ENCODE data around the gene C1QC. TPM values are rescaled to one million over a fixed set of nuclear protein-coding genes. Genes with fewer than 3 reads are reported as not detected.
"Not testable (repeated sequence)": the region's sequence is repeated elsewhere in the genome, so short reads cannot be mapped to it uniquely, and the experiment has no call there.

C1QC gene
- polyA plus RNA-seq, 1 experiment, result not detected

DNA sequence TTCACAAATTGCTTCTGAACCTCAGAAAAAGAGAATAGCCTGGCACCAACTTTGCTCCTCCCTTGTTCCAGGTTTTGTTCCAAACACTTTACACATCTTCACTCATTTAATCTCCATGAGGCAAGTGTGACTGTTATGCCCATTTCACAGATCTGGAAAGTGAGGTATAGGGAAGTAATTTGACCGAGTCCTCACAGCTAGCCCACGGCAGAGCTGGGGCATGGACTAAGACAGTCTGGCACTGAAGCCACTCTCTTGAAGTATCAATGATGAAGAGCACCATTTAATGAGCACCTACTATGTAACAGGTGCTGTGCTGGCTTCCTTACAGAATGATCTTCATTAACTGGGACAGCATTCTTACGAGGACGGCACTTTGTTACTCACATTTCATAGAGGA is 28.6 kb downstream of the C1QC start:
- H3K36me3 ChIP-seq (ENCODE audit: control insufficient read depth, insufficient read depth, low read length), result no peaks in the 10 kb centered on the region
- no peak overlapping the region for H3K4me3 ChIP-seq (ENCODE audit: low read depth, low read length)
- TF ChIP-seq, protein P1, sequence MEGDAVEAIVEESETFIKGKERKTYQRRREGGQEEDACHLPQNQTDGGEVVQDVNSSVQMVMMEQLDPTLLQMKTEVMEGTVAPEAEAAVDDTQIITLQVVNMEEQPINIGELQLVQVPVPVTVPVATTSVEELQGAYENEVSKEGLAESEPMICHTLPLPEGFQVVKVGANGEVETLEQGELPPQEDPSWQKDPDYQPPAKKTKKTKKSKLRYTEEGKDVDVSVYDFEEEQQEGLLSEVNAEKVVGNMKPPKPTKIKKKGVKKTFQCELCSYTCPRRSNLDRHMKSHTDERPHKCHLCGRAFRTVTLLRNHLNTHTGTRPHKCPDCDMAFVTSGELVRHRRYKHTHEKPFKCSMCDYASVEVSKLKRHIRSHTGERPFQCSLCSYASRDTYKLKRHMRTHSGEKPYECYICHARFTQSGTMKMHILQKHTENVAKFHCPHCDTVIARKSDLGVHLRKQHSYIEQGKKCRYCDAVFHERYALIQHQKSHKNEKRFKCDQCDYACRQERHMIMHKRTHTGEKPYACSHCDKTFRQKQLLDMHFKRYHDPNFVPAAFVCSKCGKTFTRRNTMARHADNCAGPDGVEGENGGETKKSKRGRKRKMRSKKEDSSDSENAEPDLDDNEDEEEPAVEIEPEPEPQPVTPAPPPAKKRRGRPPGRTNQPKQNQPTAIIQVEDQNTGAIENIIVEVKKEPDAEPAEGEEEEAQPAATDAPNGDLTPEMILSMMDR (IDR thresholded peaks at IDR 0.05; ENCODE audit: insufficient read depth, low read depth, low read length), result no peak
- H3K27me3 ChIP-seq (ENCODE audit: control insufficient read depth, insufficient read depth, low read length), result peaks cover 34% of the 10 kb centered on the region
- no peak for DNase-seq (ENCODE audit: low read depth)
- ChIA-PET POLR2A (no interaction called here), CTCF (interaction anchor here (0.6 to 8.1 kb wide), 7 partner anchors 9 to 307 kb away, joined by 4 to 121 read pairs (median 21); no protein-coding TSS in a partner anchor)

DNA sequence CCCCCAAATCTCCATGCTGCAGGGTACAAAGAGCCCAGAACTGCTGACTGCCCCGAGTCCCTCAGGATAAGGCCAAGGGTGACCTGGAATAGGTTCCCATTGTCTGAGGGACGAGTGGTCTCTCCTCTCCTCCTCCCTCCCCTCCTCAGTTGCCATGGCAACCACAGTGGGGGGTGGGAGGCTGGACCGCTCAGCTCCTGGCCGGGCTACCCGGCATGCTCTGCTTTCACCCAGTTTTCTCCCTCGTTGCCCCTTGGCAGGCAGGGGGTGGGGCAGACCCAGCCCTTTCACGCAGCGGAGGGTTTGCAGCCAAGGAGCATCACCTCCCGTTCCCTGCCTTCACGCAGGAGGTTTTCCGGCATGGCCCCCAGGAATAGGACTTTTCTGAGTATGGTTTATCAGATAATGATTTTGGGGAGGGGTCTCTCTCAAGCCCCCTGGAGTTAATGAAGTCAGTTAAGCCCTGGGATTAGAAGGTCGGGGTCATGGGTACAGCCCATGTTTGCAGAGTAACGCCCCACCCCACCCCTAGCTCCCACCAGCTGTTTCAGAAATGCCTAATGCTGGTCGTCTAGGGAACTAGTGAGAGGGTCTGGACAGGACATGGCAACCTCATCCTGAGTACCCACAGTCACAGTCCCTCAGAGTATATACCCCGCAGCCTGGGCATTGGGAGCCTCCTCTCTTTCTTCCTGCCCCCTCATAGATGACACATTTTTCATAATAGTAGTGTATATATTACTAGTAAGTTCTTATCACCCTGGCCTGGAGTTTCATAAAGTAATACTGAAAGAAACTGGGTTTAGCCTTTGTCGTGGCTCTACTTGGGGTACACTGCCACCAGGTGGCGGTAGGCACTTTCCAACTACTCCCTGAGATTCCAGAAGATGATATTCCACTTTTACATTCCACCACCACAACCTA is 30.3 kb downstream of the C1QC start:
- TF ChIP-seq, protein P1 (IDR thresholded peaks at IDR 0.05; ENCODE audit: insufficient read depth, low read depth, low read length), result peak; percentile 79
- DNase-seq (ENCODE audit: low read depth), result no peak
- ChIA-PET CTCF (interaction anchor here (0.8 to 8.1 kb wide), 23 partner anchors 8 to 510 kb away, joined by 3 to 121 read pairs (median 4); no protein-coding TSS in a partner anchor), POLR2A (no interaction called here)
- H3K36me3 ChIP-seq (ENCODE audit: control insufficient read depth, insufficient read depth, low read length), result no peaks in the 10 kb centered on the region
- peaks cover 28% of the 10 kb centered on the region for H3K27me3 ChIP-seq (ENCODE audit: control insufficient read depth, insufficient read depth, low read length)
- H3K4me3 ChIP-seq (ENCODE audit: low read depth, low read length), result no peak overlapping the region

- ChIA-PET POLR2A (no interaction called here), CTCF (interaction anchor here (0.8 to 8.1 kb wide), 22 partner anchors 9 to 509 kb away, joined by 3 to 121 read pairs (median 4); partner anchors contain the start of gene C1QB)
- no peak overlapping the region for H3K4me3 ChIP-seq (ENCODE audit: low read depth, low read length)
These were observed 30.9 kb downstream of the C1QC start for GRCh38 chr1:22674410-22674749.

DNA sequence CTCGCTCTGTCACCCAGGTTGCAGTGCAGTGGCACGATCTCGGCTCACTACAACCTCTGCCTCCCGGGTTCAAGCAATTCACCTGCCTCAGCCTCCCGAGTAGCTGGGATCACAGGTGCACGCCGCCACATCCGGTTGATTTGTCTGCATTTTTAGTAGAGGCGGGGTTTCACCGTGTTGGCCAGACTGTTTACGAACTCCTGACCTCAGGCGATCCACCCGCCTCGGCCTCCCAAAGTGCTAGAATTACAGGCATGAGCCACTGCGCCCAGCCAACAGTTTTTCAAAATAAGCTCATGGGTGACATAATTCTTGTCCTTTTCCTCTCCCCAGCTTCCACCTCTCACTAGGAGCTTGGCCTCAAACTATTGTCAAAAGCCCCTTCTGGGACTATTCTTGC is 32.7 kb downstream of the C1QC start:
- H3K4me3 ChIP-seq (ENCODE audit: low read depth, low read length); POLR2A ChIA-PET; H3K36me3 ChIP-seq (ENCODE audit: control insufficient read depth, insufficient read depth, low read length); DNase-seq (ENCODE audit: low read depth): not testable (repeated sequence)
- H3K27me3 ChIP-seq (ENCODE audit: control insufficient read depth, insufficient read depth, low read length), result peaks cover 22% of the 10 kb centered on the region
- CTCF ChIA-PET, result interaction anchor here (0.6 to 8.1 kb wide), 8 partner anchors 13 to 288 kb away, joined by 3 to 121 read pairs (median 5); no protein-coding TSS in a partner anchor

More at GRCh38 chr1:22674410-22674749, 30.9 kb downstream of the C1QC start:
- no peak for DNase-seq (ENCODE audit: low read depth)
- Histone ChIP-seq H3K27me3 (ENCODE audit: control insufficient read depth, insufficient read depth, low read length) (peaks cover 28% of the 10 kb centered on the region), H3K36me3 (ENCODE audit: control insufficient read depth, insufficient read depth, low read length) (no peaks in the 10 kb centered on the region)
- TF ChIP-seq, protein P1 (IDR thresholded peaks at IDR 0.05; ENCODE audit: insufficient read depth, low read depth, low read length), result no peak

DNA sequence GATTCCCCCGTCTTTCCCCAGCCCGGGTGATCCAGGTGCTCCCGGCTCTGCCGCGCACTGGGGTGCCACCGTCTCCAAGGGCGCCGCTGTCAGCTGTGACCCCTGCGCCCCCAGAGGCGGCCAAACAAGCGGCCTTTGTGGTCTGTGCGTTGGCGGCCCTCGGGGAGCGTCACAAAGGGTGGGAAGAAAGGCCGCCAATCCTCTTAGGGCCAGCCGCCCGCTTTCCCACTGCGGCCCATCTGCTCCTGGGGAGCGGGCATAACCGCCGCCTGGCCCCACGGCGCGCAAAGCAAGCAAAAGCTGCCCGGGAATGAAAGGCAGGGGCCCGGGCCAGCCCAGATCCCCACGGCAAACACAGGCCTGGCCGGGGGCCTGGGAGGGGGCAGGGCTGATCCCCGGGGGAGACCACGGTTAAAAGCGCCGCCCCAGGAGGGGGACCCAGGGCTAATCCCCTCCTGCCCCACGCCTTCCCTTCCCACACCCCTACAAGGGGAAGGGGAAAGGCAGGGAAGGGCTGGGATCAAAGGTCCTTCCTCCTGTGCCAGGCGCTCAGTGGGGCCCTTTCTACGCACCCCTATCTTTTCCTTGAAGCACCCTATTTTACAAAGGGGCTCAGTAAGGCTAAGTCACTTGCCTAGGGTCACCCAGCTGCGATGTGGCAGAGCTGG is 33.6 kb downstream of the C1QC start:
- H3K4me3 ChIP-seq (ENCODE audit: low read depth, low read length), result no peak overlapping the region
- TF ChIP-seq, protein P1 (IDR thresholded peaks at IDR 0.05; ENCODE audit: insufficient read depth, low read depth, low read length), result no peak
- CTCF ChIA-PET, result interaction anchor here (1.1 to 8.1 kb wide), 6 partner anchors 14 to 287 kb away, joined by 3 to 121 read pairs (median 4); no protein-coding TSS in a partner anchor
- H3K36me3 ChIP-seq (ENCODE audit: control insufficient read depth, insufficient read depth, low read length), result no peaks in the 10 kb centered on the region
- POLR2A ChIA-PET, result interaction anchor here (0.5 to 0.6 kb wide), 2 partner anchors 257 to 334 kb away, joined by 3 to 6 read pairs; no protein-coding TSS in a partner anchor
- DNase-seq (ENCODE audit: low read depth), result no peak
- H3K27me3 ChIP-seq (ENCODE audit: control insufficient read depth, insufficient read depth, low read length), result peaks cover 16% of the 10 kb centered on the region

Data from BJ (cell line).